Measurements from ENCODE around the gene LANCL3. TPM values are rescaled to one million over a fixed set of nuclear protein-coding genes. Genes with fewer than 3 reads are reported as not detected.

The LANCL3 gene
- total RNA-seq, 1 experiment from 2014 or later: 1.5 TPM

DNA sequence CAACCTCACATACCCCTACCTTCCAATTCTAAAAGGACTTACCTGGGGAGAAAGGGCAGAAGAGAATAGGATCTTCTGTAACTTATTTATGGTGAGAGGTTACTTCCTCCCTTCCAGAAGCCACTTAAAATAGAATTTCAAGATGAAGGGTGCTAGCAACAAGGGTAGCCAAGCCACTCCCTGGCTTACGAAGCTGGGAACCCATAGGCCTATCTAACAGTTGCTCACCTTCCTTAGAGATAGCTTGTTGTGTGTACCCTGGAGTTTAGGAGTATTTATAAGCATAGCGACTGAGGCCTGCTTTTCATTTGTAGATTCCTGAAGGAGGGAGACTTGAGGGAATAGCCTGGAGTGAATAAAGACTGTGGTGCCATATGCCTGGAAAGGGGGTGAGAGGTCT lies 143.0 kb downstream of the LANCL3 start:
- H3K9me3 ChIP-seq (ENCODE audit: insufficient read depth, low read depth): no peaks in the 10 kb centered on the region
- H3K36me3 ChIP-seq (ENCODE audit: low read depth): no peaks in the 10 kb centered on the region
- H4K20me1 ChIP-seq (ENCODE audit: insufficient read depth): no peaks in the 10 kb centered on the region
- no peak overlapping the region for H2AFZ ChIP-seq
- no peak overlapping the region for H3K4me3 ChIP-seq
- H3K79me2 ChIP-seq (ENCODE audit: low read depth): no peaks in the 10 kb centered on the region
- ChIA-PET CTCF (no interaction called here), POLR2A (ENCODE audit: unreplicated experiment) (no interaction called here)
- no TSS peak for BruUV-seq (replicated peaks)
- no peak overlapping the region for H3K4me2 ChIP-seq
- TF ChIP-seq, protein P1, sequence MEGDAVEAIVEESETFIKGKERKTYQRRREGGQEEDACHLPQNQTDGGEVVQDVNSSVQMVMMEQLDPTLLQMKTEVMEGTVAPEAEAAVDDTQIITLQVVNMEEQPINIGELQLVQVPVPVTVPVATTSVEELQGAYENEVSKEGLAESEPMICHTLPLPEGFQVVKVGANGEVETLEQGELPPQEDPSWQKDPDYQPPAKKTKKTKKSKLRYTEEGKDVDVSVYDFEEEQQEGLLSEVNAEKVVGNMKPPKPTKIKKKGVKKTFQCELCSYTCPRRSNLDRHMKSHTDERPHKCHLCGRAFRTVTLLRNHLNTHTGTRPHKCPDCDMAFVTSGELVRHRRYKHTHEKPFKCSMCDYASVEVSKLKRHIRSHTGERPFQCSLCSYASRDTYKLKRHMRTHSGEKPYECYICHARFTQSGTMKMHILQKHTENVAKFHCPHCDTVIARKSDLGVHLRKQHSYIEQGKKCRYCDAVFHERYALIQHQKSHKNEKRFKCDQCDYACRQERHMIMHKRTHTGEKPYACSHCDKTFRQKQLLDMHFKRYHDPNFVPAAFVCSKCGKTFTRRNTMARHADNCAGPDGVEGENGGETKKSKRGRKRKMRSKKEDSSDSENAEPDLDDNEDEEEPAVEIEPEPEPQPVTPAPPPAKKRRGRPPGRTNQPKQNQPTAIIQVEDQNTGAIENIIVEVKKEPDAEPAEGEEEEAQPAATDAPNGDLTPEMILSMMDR (conservative IDR thresholded peaks at IDR 0.05): no peak
- TF ChIP-seq EZH2 (IDR thresholded peaks at IDR 0.05; ENCODE audit: low read depth): no peak
- no peaks in the 10 kb centered on the region for H3K4me1 ChIP-seq (replicated peaks; ENCODE audit: insufficient read depth)
- H3K27ac ChIP-seq: no peak overlapping the region
- intact Hi-C loops (cut with micrococcal nuclease; ENCODE audit: unreplicated experiment): no loop called here
- no peaks in the 10 kb centered on the region for H3K9me2 ChIP-seq (ENCODE audit: insufficient read depth)
- H3K27me3 ChIP-seq (ENCODE audit: insufficient read depth, low read depth): no peaks in the 10 kb centered on the region
- H3F3A ChIP-seq (ENCODE audit: insufficient read depth, low read depth): no peaks in the 10 kb centered on the region
- no peak for DNase-seq

DNA sequence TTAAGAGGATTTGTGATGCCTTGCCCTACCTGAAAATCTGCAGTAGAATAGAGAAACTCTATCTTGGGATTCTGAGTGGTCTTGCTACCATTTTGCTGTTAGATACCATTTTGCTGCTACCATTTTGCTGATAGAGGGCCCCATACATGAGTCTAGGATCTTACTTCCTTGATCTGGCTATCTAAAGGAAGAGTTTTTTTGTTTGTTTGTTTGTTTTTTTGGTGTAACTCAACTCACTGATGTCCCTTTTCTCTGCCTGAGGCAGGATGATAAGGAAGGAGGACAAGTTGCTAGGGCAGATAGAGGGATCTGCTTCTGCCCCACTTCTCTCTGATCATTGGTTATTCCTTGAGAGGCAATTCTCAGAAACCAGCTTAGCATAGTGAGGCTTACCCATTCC lies 145.1 kb downstream of the LANCL3 start:
- Histone ChIP-seq H3K4me2 (no peak overlapping the region), H3K27me3 (ENCODE audit: insufficient read depth, low read depth) (no peaks in the 10 kb centered on the region), H3F3A (ENCODE audit: insufficient read depth, low read depth) (no peaks in the 10 kb centered on the region), H3K36me3 (ENCODE audit: low read depth) (no peaks in the 10 kb centered on the region), H3K4me1 (replicated peaks; ENCODE audit: insufficient read depth) (no peaks in the 10 kb centered on the region), H3K4me3 (no peak overlapping the region), H3K9me3 (ENCODE audit: insufficient read depth, low read depth) (no peaks in the 10 kb centered on the region), H3K79me2 (ENCODE audit: low read depth) (no peaks in the 10 kb centered on the region), H2AFZ (no peak overlapping the region), H3K9me2 (ENCODE audit: insufficient read depth) (no peaks in the 10 kb centered on the region), H3K27ac (no peak overlapping the region), H4K20me1 (ENCODE audit: insufficient read depth) (no peaks in the 10 kb centered on the region)
- DNase-seq: no peak
- intact Hi-C loops (cut with micrococcal nuclease; ENCODE audit: unreplicated experiment): no loop called here
- TF ChIP-seq EZH2 (IDR thresholded peaks at IDR 0.05; ENCODE audit: low read depth): no peak
- TF ChIP-seq, protein P1 (conservative IDR thresholded peaks at IDR 0.05): no peak
- CTCF ChIA-PET: no interaction called here
- POLR2A ChIA-PET (ENCODE audit: unreplicated experiment): no interaction called here
- BruUV-seq (replicated peaks): no TSS peak

DNA sequence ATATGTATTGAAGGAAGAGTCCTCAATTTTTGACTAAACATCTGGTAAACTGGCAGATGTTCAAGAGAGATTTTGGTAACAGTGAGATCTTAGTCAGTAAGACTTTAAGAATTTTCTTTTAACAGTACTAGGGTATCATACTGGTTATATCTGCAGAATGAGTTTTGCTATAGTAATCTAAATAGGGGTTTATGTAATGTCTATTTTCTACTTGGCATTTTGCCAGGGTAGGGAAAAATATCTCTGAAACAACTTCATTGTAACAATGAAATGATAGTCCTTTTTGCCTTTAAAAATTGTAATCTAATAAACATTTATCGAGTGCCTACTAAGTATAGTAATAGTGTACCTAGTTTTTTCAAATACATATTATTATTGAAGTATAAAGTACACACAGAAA lies 146.2 kb downstream of the LANCL3 start:
- ChIA-PET POLR2A (ENCODE audit: unreplicated experiment) (no interaction called here), CTCF (no interaction called here)
- Histone ChIP-seq H3K4me2 (no peak overlapping the region), H3K9me2 (ENCODE audit: insufficient read depth) (no peaks in the 10 kb centered on the region), H3K4me3 (no peak overlapping the region), H3K4me1 (replicated peaks; ENCODE audit: insufficient read depth) (no peaks in the 10 kb centered on the region), H3K9me3 (ENCODE audit: insufficient read depth, low read depth) (no peaks in the 10 kb centered on the region), H3F3A (ENCODE audit: insufficient read depth, low read depth) (no peaks in the 10 kb centered on the region), H2AFZ (no peak overlapping the region), H4K20me1 (ENCODE audit: insufficient read depth) (no peaks in the 10 kb centered on the region), H3K36me3 (ENCODE audit: low read depth) (no peaks in the 10 kb centered on the region), H3K27ac (no peak overlapping the region), H3K27me3 (ENCODE audit: insufficient read depth, low read depth) (no peaks in the 10 kb centered on the region), H3K79me2 (ENCODE audit: low read depth) (no peaks in the 10 kb centered on the region)
- intact Hi-C loops (cut with micrococcal nuclease; ENCODE audit: unreplicated experiment): no loop called here
- no TSS peak for BruUV-seq (replicated peaks)
- no peak for DNase-seq
- no peak for TF ChIP-seq EZH2 (IDR thresholded peaks at IDR 0.05; ENCODE audit: low read depth)
- TF ChIP-seq, protein P1 (conservative IDR thresholded peaks at IDR 0.05): no peak
